ENCODE measurements around the gene PSMB5.

Gene PSMB5

GRCh38 chr14:23057757-23058653 is 23.3 kb upstream of the PSMB5 start:
- H3K4me3 ChIP-seq (ENCODE audit: low read depth, low read length): peak overlapping the region; percentile 63
- TF ChIP-seq CTCF (IDR thresholded peaks at IDR 0.05; ENCODE audit: low read depth, low read length): peak; percentile 88

GRCh38 chr14:23056956-23057756 is 22.5 kb upstream of the PSMB5 start, which contains the start of gene CDH24:
Gene CDH24 (minus strand): TSS chr14:23057520. CDS start chr14:23055733, 1,787 bp downstream.
- no peak for TF ChIP-seq CTCF (IDR thresholded peaks at IDR 0.05; ENCODE audit: low read depth, low read length)
- peak within 1 kb of the TSS; percentile 63 for H3K4me3 ChIP-seq (ENCODE audit: low read depth, low read length)

GRCh38 chr14:23056145-23056955 is 21.6 kb upstream of the PSMB5 start:
- peak; percentile 83 for TF ChIP-seq CTCF (IDR thresholded peaks at IDR 0.05; ENCODE audit: low read depth, low read length)
- peak overlapping the region; percentile 63 for H3K4me3 ChIP-seq (ENCODE audit: low read depth, low read length)

GRCh38 chr14:23055621-23056144 is 21.0 kb upstream of the PSMB5 start:
- no peak for TF ChIP-seq CTCF (IDR thresholded peaks at IDR 0.05; ENCODE audit: low read depth, low read length)
- H3K4me3 ChIP-seq (ENCODE audit: low read depth, low read length): no peak overlapping the region

- no peak overlapping the region for H3K4me3 ChIP-seq (ENCODE audit: low read depth, low read length)
- TF ChIP-seq CTCF (IDR thresholded peaks at IDR 0.05; ENCODE audit: low read depth, low read length): no peak
Observed at GRCh38 chr14:23055147-23055550, 20.4 kb upstream of the PSMB5 start.

GRCh38 chr14:23054000-23054811 is 19.5 kb upstream of the PSMB5 start:
- H3K4me3 ChIP-seq (ENCODE audit: low read depth, low read length): no peak overlapping the region
- no peak for TF ChIP-seq CTCF (IDR thresholded peaks at IDR 0.05; ENCODE audit: low read depth, low read length)

Data from WI38 (cell line).